HEK293T (cell line): Measurements from ENCODE around the gene SEC23IP.

Experiments used
- BHLHE40 ChIP-seq: fragments of 450-650 bp; IDR thresholded peaks from 2 replicates; pipeline ENCODE4 v1.6.1; 2016; ENCODE audit warnings: mild to moderate bottlenecking, moderate library complexity, borderline replicate concordance
- ELF4 ChIP-seq: fragments of 450-650 bp; IDR thresholded peaks from 2 replicates; pipeline ENCODE4 v1.6.1; 2017; ENCODE audit warnings: antibody characterized with exemption
- HDGF ChIP-seq: fragments of 450-650 bp; IDR thresholded peaks from 2 replicates; pipeline ENCODE4 v1.6.1; 2017; ENCODE audit warnings: antibody characterized with exemption, borderline replicate concordance
- SP1 ChIP-seq: fragments of 450-650 bp; IDR thresholded peaks from 2 replicates; pipeline ENCODE4 v1.6.1; 2017

DNA sequence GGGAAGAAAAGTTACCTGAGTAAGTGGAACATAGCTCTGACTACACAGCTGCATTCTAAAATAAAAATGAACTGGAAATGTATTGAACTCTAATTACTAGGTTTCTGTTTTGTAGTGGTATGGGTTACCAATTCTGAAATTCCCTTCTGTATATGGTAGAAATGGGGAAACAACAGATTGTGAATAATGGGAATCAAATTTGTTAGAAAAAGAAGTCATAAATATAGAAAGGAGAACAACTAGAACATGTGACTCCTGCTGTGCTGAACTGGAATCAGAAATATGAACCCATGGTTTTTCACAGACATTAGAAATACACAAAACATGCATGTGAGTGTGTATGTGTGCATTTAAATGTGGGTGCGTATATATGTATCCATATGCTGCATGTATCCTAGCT lies 46.9 kb upstream of the SEC23IP start:
- TF ChIP-seq BHLHE40 (no peak), SP1 (no peak), ELF4 (no peak), HDGF (no peak)
